ENCODE results near the gene NLRC3.

The NLRC3 gene

DNA sequence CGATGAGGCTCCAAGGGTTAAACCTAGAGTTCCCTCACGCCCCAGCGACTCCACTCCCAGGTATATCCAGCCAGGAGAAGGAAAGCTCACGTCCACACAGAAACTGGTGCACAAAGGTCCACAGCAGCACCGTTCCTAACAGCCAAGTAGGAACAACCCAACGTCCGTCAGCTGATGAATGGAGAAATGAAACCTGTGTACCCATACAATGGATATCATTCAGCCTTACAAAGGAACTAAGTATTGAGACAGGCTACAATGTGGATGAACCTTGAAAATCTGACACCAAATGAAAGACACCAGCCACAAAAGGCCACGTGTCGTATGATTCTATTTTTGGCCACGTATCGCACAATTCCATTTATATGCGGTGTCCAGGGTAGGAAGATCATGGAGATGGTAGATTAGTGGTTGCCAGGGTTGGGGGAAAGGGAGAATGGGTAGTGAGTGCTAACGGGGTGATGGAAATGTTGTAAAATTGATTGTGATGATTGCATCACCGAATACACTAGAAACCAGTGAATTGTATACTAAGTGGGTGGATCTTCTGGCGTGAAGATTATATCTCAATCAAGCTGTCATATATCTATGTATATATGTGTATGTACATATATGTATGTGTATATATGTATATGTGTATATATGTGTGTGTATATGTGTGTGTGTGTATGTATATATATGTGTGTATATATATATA is 30.1 kb downstream of the NLRC3 start:
- no peak overlapping the region for H3K4me3 ChIP-seq (ENCODE audit: low read depth, low read length)
- TF ChIP-seq, protein P1, sequence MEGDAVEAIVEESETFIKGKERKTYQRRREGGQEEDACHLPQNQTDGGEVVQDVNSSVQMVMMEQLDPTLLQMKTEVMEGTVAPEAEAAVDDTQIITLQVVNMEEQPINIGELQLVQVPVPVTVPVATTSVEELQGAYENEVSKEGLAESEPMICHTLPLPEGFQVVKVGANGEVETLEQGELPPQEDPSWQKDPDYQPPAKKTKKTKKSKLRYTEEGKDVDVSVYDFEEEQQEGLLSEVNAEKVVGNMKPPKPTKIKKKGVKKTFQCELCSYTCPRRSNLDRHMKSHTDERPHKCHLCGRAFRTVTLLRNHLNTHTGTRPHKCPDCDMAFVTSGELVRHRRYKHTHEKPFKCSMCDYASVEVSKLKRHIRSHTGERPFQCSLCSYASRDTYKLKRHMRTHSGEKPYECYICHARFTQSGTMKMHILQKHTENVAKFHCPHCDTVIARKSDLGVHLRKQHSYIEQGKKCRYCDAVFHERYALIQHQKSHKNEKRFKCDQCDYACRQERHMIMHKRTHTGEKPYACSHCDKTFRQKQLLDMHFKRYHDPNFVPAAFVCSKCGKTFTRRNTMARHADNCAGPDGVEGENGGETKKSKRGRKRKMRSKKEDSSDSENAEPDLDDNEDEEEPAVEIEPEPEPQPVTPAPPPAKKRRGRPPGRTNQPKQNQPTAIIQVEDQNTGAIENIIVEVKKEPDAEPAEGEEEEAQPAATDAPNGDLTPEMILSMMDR (IDR thresholded peaks at IDR 0.05; ENCODE audit: low read depth, low read length): no peak

DNA sequence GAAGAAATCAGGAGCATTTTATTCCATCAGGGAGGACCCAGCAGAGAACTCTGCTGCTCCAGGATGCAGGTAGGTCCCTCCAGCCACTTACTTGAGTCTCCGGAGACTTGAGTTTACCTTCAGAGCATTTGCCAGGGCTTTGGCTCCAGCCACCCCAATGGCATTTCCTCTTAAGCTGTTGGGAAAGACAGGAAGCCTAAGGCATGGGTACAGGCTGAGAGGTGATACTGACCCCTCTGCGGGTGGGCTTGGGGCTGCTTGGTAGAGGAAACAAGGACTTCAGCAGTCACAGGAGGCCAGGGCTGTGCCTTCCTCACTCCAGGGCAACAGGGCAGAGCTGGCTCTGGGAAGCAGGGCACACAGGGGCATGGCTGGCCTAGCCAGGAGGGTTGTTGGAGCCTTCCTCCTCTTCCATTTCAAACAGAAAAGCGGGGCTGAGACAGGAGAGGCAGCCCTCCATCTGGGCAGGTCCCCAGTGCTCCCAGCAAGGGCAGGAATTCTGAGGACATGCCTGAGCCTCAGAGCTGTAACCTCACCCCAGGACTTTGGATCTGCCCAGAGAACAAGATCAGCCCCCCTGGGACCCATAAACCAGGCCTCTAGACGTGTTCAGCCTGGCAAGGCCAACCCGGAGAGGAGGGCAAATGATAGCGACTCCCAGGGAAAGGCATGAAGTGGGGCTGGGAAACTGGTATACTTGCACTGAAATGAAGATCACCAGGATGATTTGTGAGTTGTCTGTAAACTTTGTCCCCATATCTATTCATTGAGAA is 34.4 kb downstream of the NLRC3 start:
- TF ChIP-seq, protein P1 (IDR thresholded peaks at IDR 0.05; ENCODE audit: low read depth, low read length): no peak

DNA sequence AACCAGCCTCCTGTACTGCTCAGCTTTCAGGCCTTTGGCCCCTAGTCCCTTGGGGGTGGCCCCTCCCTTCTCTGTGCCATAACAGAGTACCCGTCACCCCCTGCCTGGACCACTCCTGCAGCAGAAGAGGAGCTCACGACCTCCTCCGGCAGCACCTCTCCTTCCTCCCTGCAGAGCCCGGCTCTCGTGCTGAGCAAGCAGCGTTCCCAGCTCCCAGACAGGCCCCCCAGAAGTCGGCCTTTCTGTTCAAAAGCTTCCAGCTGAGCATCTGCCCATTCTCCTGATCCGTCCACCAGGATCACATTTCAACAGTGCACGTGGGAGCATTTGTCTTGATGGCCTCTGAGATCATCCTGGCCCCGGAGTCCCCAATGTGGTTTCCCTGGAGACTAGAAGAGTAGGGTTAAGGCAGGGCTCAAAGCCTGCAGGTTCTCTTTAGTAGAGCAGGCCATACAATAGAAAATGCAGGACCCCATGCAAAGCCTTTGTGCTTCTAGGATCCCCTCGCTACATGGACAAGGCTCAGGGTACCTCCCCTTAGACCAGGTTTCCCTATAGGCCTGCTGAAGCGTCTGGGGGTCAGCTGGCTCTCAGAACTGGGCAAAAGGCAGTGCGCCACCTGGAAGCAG is 35.6 kb downstream of the NLRC3 start:
- TF ChIP-seq, protein P1 (IDR thresholded peaks at IDR 0.05; ENCODE audit: low read depth, low read length): no peak
- H3K4me3 ChIP-seq (ENCODE audit: low read depth, low read length): no peak overlapping the region

More for the DNA sequence above, 34.4 kb downstream of the NLRC3 start:
- no peak overlapping the region for H3K4me3 ChIP-seq (ENCODE audit: low read depth, low read length)

DNA sequence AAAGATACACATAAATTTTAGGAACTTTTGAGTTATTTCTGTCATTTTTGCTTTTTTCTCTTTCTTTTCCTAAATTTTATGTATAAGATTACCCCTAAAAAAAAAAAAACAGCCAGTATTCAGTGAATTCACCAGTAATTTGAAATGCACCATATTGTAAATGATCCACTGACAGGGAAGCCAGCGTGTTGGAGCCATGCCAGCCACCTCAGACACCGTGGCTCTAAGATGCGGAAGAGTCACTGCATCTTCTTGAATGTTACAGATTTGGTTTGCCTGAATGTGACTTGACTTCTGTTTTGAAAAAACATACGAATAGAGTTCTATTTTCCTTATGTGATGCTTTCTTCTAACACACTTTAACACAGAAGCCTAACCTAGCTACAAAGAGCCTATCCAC is 39.0 kb downstream of the NLRC3 start:
- TF ChIP-seq, protein P1 (IDR thresholded peaks at IDR 0.05; ENCODE audit: low read depth, low read length): no peak
- no peak overlapping the region for H3K4me3 ChIP-seq (ENCODE audit: low read depth, low read length)

DNA sequence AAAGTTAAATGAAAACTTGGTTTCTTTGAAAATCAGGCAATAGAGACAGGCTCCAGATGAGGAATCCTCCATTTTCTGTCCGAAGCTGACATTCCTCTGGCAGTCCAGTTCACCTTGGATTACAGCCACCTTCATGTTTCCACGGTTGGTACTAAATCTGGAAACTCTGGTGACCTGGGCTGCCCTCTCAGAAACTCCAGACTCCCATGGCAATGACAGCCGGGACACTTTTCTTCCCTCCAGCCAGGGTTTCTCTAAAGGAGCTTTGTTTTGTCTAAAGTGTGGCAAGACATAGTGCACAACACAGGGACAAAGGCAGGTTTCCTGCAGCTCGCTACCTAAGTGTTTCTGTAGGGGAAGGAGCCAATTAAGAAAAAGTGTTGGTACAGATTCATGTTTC is 40.4 kb downstream of the NLRC3 start:
- TF ChIP-seq, protein P1 (IDR thresholded peaks at IDR 0.05; ENCODE audit: low read depth, low read length): no peak

DNA sequence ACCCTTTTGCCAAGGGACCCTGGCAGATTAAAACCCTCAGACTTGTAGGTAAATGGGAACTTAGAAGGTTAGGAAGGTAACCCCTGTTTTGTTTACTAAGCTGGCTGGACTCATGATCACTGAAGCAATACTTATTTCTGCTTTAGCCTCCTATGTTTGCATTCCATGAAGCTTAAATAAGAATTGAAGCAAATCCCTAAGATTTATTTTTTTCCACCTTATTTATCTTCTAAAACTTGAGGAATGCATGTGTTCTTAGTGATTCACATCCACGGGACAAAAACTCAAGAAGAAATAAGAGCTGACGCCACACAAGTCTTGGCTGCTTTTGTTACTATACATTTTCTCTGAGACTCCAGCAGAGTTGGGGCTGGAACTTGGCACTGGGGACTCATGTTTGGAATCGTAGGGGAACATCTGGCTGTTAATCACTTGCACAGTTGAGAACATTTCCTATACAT is 40.9 kb downstream of the NLRC3 start:
- TF ChIP-seq, protein P1 (IDR thresholded peaks at IDR 0.05; ENCODE audit: low read depth, low read length): no peak
- H3K4me3 ChIP-seq (ENCODE audit: low read depth, low read length): no peak overlapping the region

More for the DNA sequence above, 40.4 kb downstream of the NLRC3 start:
- no peak overlapping the region for H3K4me3 ChIP-seq (ENCODE audit: low read depth, low read length)

Measured in WI38 (cell line).